Tibial nerve (tissue), 4 donors: Measurements from ENCODE around the gene FBLN2. TPM values are rescaled to one million over a fixed set of nuclear protein-coding genes. Genes with fewer than 3 reads are reported as not detected.

Experiments used
- DNase-seq, 2 donors: peaks; one replicate each; pipeline ENCODE4 v3.0.0-alpha.2; 2019; ENCODE audit warnings: low spot score in 2 of 2
- H3K27ac ChIP-seq, 4 donors: fragments of 200-600 bp; sonication (generic) in 3 of 4; one replicate each; pipeline ENCODE4 v1.5.1; 2017 to 2019; ENCODE audit warnings: mild to moderate bottlenecking in 1 of 4
- H3K27me3 ChIP-seq, 2 donors: fragments of 200-600 bp; sonication (generic) in 1 of 2; one replicate each; pipeline versions ENCODE4 v1.5.1 to v1.6.0; 2017 to 2019
- H3K36me3 ChIP-seq, 3 donors: fragments of 200-600 bp; sonication (generic); one replicate each; pipeline ENCODE4 v1.5.1; 2018 to 2019
- H3K4me1 ChIP-seq, 4 donors: fragments of 200-600 bp; sonication (generic) in 3 of 4; one replicate each; pipeline ENCODE4 v1.5.1; 2017 to 2019
- H3K4me3 ChIP-seq, 4 donors: fragments of 200-600 bp; sonication (generic) in 3 of 4; one replicate each; pipeline ENCODE4 v1.5.1; 2017 to 2019; ENCODE audit warnings: mild to moderate bottlenecking in 1 of 4, moderate library complexity in 1 of 4
- H3K9me3 ChIP-seq, 4 donors: fragments of 200-600 bp; sonication (generic) in 3 of 4; one replicate each; pipeline ENCODE4 v1.5.1; 2017 to 2019
- CTCF ChIP-seq, 5 experiments: fragments of 200-600 bp in 3 of 5; fragments of 450-650 bp in 2 of 5; sonication (generic) in 3 of 5; IDR thresholded peaks; one replicate each; pipeline ENCODE4 v1.5.1; 2016 to 2019; ENCODE audit warnings: antibody characterized with exemption in 5 of 5, mild to moderate bottlenecking in 3 of 5, moderate library complexity in 2 of 5
- EP300 ChIP-seq, 2 donors: sonication (generic); formaldehyde crosslinking; IDR thresholded peaks; one replicate each; pipeline ENCODE4 v1.6.1; 2017; ENCODE audit warnings: antibody characterized with exemption in 2 of 2, mild to moderate bottlenecking in 1 of 2
- POLR2A ChIP-seq, 2 donors: fragments of 450-650 bp; IDR thresholded peaks; one replicate each; pipeline ENCODE4 v1.6.1; 2017; ENCODE audit warnings: antibody characterized with exemption in 2 of 2, mild to moderate bottlenecking in 2 of 2, moderate library complexity in 2 of 2
- WGBS, 2 donors: methylation state at CpG; one replicate each; pipeline ENCODE4 v1.1.5; 2018; 5-methylcytosine and 5-hydroxymethylcytosine counted together
- total RNA-seq, 4 donors: library from RNA; depleted of rRNA; stranded (reverse); fragments of >200 nt; gene quantifications; one replicate each; pipeline ENCODE4 v1.1.0, GENCODE V29; 2016

Gene FBLN2
- total RNA-seq, 4 donors from 2014 or later: 185 to 445 (median 240) TPM

GRCh38 chr3:13571264-13571663 is 22.3 kb downstream of the FBLN2 start:
- H3K4me3 ChIP-seq: no peak overlapping the region
- no peak for DNase-seq
- TF ChIP-seq POLR2A (IDR thresholded peaks at IDR 0.05): no peak
- peaks cover 0 to 39% (median 17%) of the 10 kb centered on the region in 4 donors for H3K4me1 ChIP-seq
- no peak overlapping the region for H3K27ac ChIP-seq
- WGBS, 2 donors: 79 to 82% methylated on average over 10 of the region's 11 CpGs
- H3K9me3 ChIP-seq: no peaks in the 10 kb centered on the region
- peaks cover 0 to 26% (median 0%) of the 10 kb centered on the region in 3 donors for H3K36me3 ChIP-seq
- H3K27me3 ChIP-seq: no peaks in the 10 kb centered on the region

- DNase-seq: no peak
- TF ChIP-seq CTCF (IDR thresholded peaks at IDR 0.05) (no peak), EP300 (IDR thresholded peaks at IDR 0.05) (no peak), POLR2A (IDR thresholded peaks at IDR 0.05) (no peak)
- Histone ChIP-seq H3K27me3 (no peaks in the 10 kb centered on the region), H3K4me1 (peaks cover 0 to 39% (median 17%) of the 10 kb centered on the region in 4 donors), H3K9me3 (no peaks in the 10 kb centered on the region), H3K27ac (peak overlapping the region in 1 of 4 donors; percentile 0), H3K36me3 (peaks cover 0 to 26% (median 0%) of the 10 kb centered on the region in 3 donors), H3K4me3 (no peak overlapping the region)
- WGBS, 2 donors: 80 to 83% methylated on average over 12 to 18 of the region's 18 CpGs
Observed at GRCh38 chr3:13571831-13572750, 23.2 kb downstream of the FBLN2 start.

- TF ChIP-seq POLR2A (IDR thresholded peaks at IDR 0.05) (no peak), EP300 (IDR thresholded peaks at IDR 0.05) (no peak), CTCF (IDR thresholded peaks at IDR 0.05) (no peak)
- no peak overlapping the region for H3K4me3 ChIP-seq
- no peak overlapping the region for H3K27ac ChIP-seq
- peaks cover 0 to 31% (median 0%) of the 10 kb centered on the region in 3 donors for H3K36me3 ChIP-seq
- H3K9me3 ChIP-seq: no peaks in the 10 kb centered on the region
- DNase-seq: no peak
- H3K27me3 ChIP-seq: no peaks in the 10 kb centered on the region
- WGBS, 2 donors: 92 to 94% methylated on average over 8 to 10 of the region's 11 CpGs
- H3K4me1 ChIP-seq: peaks cover 0 to 39% (median 17%) of the 10 kb centered on the region in 4 donors
Observed at GRCh38 chr3:13572926-13573623, 24.1 kb downstream of the FBLN2 start.

- peaks cover 0 to 31% (median 0%) of the 10 kb centered on the region in 3 donors for H3K36me3 ChIP-seq
- H3K4me1 ChIP-seq: peaks cover 0 to 30% (median 17%) of the 10 kb centered on the region in 4 donors
- peak overlapping the region in 2 of 4 donors; percentile 28 to 53 for H3K27ac ChIP-seq
- no peaks in the 10 kb centered on the region for H3K9me3 ChIP-seq
- no peaks in the 10 kb centered on the region for H3K27me3 ChIP-seq
- TF ChIP-seq EP300 (IDR thresholded peaks at IDR 0.05): no peak
- no peak for TF ChIP-seq CTCF (IDR thresholded peaks at IDR 0.05)
- no peak for TF ChIP-seq POLR2A (IDR thresholded peaks at IDR 0.05)
- 61 to 66% methylated on average over 8 to 12 of the region's 18 CpGs for WGBS, 2 donors
- no peak for DNase-seq
- H3K4me3 ChIP-seq: no peak overlapping the region
Observed at GRCh38 chr3:13574083-13574797, 25.3 kb downstream of the FBLN2 start.

- 60 to 70% methylated on average over 17 of the region's 18 CpGs for WGBS, 2 donors
- Histone ChIP-seq H3K27ac (peak overlapping the region in 2 of 4 donors; percentile 28 to 53), H3K4me1 (peaks cover 0 to 30% (median 17%) of the 10 kb centered on the region in 4 donors), H3K4me3 (no peak overlapping the region), H3K36me3 (peaks cover 0 to 31% (median 0%) of the 10 kb centered on the region in 3 donors), H3K27me3 (no peaks in the 10 kb centered on the region), H3K9me3 (no peaks in the 10 kb centered on the region)
- TF ChIP-seq EP300 (IDR thresholded peaks at IDR 0.05) (no peak), POLR2A (IDR thresholded peaks at IDR 0.05) (no peak), CTCF (IDR thresholded peaks at IDR 0.05) (no peak)
- no peak for DNase-seq
Observed at GRCh38 chr3:13574798-13575451, 26.0 kb downstream of the FBLN2 start.
